ENCODE measurements around the gene ARHGAP33. TPM values are rescaled to one million over a fixed set of nuclear protein-coding genes. Genes with fewer than 3 reads are reported as not detected.
"Not testable (repeated sequence)": the region's sequence is repeated elsewhere in the genome, so short reads cannot be mapped to it uniquely, and the experiment has no call there.

ARHGAP33 gene
- total RNA-seq, 4 donors from 2014 or later, result 4.2 to 16.0 (median 13.0) TPM

DNA sequence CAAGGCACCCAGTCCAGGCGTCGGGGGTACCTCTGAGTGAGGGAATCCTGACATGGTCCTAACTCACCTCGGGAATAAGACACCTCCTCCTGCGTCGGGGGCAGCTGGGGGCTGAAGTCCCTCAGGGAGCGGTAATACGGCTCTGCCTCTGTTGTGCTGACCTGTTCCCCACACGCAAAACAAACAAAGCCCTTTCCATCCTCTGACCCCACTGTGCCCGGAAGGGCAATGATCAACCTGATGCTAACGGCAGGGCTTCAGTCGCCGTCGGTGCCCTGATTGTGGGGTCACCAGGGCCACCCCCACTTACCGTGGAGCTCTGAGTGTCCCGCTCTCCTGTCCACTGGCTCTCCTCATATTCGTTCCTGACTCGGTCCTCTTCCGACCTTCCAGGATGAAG lies 55.6 kb downstream of the ARHGAP33 start:
- Histone ChIP-seq H3K27ac (no peak overlapping the region), H3K9me3 (no peaks in the 10 kb centered on the region), H3K4me1 (no peaks in the 10 kb centered on the region), H3K36me3 (no peaks in the 10 kb centered on the region), H3K4me3 (replicated peaks in 1 of 3) (no peak overlapping the region), H3K27me3 (no peaks in the 10 kb centered on the region)
- 64 to 79% methylated on average over 18 of the region's 18 CpGs for WGBS, 2 donors
- no peak for TF ChIP-seq POLR2A (IDR thresholded peaks at IDR 0.05)
- TF ChIP-seq, protein P1, sequence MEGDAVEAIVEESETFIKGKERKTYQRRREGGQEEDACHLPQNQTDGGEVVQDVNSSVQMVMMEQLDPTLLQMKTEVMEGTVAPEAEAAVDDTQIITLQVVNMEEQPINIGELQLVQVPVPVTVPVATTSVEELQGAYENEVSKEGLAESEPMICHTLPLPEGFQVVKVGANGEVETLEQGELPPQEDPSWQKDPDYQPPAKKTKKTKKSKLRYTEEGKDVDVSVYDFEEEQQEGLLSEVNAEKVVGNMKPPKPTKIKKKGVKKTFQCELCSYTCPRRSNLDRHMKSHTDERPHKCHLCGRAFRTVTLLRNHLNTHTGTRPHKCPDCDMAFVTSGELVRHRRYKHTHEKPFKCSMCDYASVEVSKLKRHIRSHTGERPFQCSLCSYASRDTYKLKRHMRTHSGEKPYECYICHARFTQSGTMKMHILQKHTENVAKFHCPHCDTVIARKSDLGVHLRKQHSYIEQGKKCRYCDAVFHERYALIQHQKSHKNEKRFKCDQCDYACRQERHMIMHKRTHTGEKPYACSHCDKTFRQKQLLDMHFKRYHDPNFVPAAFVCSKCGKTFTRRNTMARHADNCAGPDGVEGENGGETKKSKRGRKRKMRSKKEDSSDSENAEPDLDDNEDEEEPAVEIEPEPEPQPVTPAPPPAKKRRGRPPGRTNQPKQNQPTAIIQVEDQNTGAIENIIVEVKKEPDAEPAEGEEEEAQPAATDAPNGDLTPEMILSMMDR (IDR thresholded peaks at IDR 0.05), result no peak
- intact Hi-C loops (cut with DNase I), result no loop called here
- no peak for DNase-seq

DNA sequence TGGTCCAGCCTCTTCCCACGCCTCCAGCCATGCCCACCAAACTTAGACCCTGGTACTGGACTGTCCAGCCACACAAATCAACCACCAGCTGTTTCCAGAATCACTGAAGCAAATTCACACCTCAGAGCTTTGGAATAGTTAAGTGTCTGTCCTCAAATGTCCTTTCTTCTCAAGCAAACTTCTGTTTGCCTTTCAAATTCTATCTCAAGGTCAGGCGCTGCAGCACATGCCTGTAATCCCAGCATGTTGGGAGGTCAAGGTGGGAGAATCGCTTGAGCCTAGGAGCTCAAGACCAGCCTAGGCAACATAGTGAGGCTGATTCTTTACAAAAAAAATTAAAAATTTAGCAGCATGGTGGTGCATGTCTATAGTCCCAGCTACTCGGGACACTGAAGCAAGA lies 56.7 kb downstream of the ARHGAP33 start:
- no peak overlapping the region for H3K27ac ChIP-seq
- no peaks in the 10 kb centered on the region for H3K36me3 ChIP-seq
- WGBS, 2 donors, result 63 to 76% methylated on average over 4 of the region's 4 CpGs
- intact Hi-C loops (cut with DNase I), result no loop called here
- H3K4me1 ChIP-seq, result no peaks in the 10 kb centered on the region
- H3K27me3 ChIP-seq, result no peaks in the 10 kb centered on the region
- no peak overlapping the region for H3K4me3 ChIP-seq (replicated peaks in 1 of 3)
- no peak for TF ChIP-seq POLR2A (IDR thresholded peaks at IDR 0.05)
- TF ChIP-seq, protein P1 (IDR thresholded peaks at IDR 0.05), result no peak
- DNase-seq, result no peak
- H3K9me3 ChIP-seq, result no peaks in the 10 kb centered on the region

DNA sequence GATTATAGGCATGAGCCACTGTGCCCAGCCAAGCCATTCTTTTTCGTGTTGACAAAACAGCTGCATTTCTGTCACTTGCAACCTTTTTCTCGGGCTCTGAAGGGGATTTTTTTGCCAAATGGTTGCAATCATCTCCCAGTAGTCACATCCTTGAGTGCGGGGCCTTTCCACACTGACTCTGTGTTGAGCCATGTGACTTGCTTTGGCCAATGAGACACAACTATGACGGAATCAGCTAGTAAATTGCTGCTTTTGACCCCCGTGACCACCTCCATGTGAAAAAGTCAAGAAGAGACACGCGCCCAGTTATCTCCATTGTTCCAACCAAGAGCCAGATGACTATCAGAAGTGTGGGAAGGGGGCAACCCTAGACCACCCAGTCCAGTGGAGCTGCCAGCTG lies 58.6 kb downstream of the ARHGAP33 start:
- intact Hi-C loops (cut with DNase I), result no loop called here
- no peak overlapping the region for H3K27ac ChIP-seq
- TF ChIP-seq, protein P1 (IDR thresholded peaks at IDR 0.05), result no peak
- WGBS, 2 donors, result 60 to 68% methylated on average over 7 of the region's 7 CpGs
- no peaks in the 10 kb centered on the region for H3K9me3 ChIP-seq
- H3K4me1 ChIP-seq, result no peaks in the 10 kb centered on the region
- no peak for DNase-seq
- H3K27me3 ChIP-seq, result no peaks in the 10 kb centered on the region
- no peak overlapping the region for H3K4me3 ChIP-seq (replicated peaks in 1 of 3)
- H3K36me3 ChIP-seq, result no peaks in the 10 kb centered on the region

DNA sequence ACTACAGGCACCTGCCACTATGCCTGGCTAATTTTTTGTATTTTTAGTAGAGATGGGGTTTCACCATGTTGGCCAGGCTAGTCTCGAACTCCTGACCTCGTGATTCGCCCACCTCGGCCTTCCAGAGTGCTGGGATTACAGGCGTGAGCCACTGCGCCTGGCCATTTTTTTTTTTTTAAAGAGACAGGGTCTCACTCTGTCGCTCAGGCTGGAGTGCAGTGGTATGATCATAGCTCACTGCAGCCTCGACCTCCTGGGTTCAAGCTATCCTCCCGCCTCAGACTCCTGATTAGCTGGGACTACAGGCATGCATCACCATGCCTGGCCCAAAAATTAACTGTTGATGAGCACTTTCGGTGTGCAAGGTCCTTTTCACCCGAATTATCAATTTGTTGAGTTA lies 60.7 kb downstream of the ARHGAP33 start:
- WGBS, 2 donors, result 58 to 61% methylated on average over 11 of the region's 11 CpGs
- H3K36me3 ChIP-seq; H3K4me3 ChIP-seq (replicated peaks in 1 of 3); DNase-seq; H3K27me3 ChIP-seq; H3K27ac ChIP-seq; intact Hi-C loops (cut with DNase I); H3K9me3 ChIP-seq; H3K4me1 ChIP-seq: not testable (repeated sequence)

Other genes with a start within 250 kb of the ARHGAP33 start
- gene SBSN, start 247.3 kb upstream of the ARHGAP33 start, total RNA-seq, result 1 to 10 TPM in 1 of 4 donors, not detected in 3; 1.2 TPM
- gene GAPDHS, start 242.1 kb upstream of the ARHGAP33 start, total RNA-seq, result 1 to 10 TPM in 1 of 4 donors, not detected in 3; 1.6 TPM
- gene TMEM147, start 229.9 kb upstream of the ARHGAP33 start, total RNA-seq, result 100 to 1,000 TPM; 186 to 202 (median 188) TPM
- 1 to 10 TPM in 1 of 4 donors, under 1 TPM in 3; 0.27 to 1.9 (median 0.33) TPM for gene ATP4A, start 211.9 kb upstream of the ARHGAP33 start, total RNA-seq
- not detected for gene PMIS2, start 189.4 kb upstream of the ARHGAP33 start, total RNA-seq
- 10 to 100 TPM in 3 of 4 donors, 1 to 10 TPM in 1; 7.9 to 17.8 (median 10.2) TPM for gene HAUS5, start 162.8 kb upstream of the ARHGAP33 start, total RNA-seq
- gene RBM42, start 146.5 kb upstream of the ARHGAP33 start, total RNA-seq, result 10 to 100 TPM; 49.4 to 90.9 (median 65.6) TPM
- gene ETV2, start 133.8 kb upstream of the ARHGAP33 start, total RNA-seq, result under 1 TPM in 1 of 4 donors, not detected in 3; 0.56 TPM
- 100 to 1,000 TPM; 139 to 941 (median 369) TPM for gene COX6B1, start 127.2 kb upstream of the ARHGAP33 start, total RNA-seq
- not detected for gene UPK1A, start 109.0 kb upstream of the ARHGAP33 start, total RNA-seq
- not detected for gene ZBTB32, start 71.0 kb upstream of the ARHGAP33 start, total RNA-seq
- 10 to 100 TPM; 12.4 to 29.4 (median 19.7) TPM for gene KMT2B, start 57.6 kb upstream of the ARHGAP33 start, total RNA-seq
- gene IGFLR1, start 33.1 kb upstream of the ARHGAP33 start, total RNA-seq, result 1 to 10 TPM; 5.2 to 6.1 (median 5.9) TPM
- 10 to 100 TPM; 29.7 to 51.7 (median 36.8) TPM for gene U2AF1L4, start 30.1 kb upstream of the ARHGAP33 start, total RNA-seq
- gene PSENEN, start 29.9 kb upstream of the ARHGAP33 start, total RNA-seq, result 10 to 100 TPM; 34.0 to 73.8 (median 40.5) TPM
- 10 to 100 TPM in 2 of 4 donors, 1 to 10 TPM in 2; 8.2 to 21.5 (median 14.1) TPM for gene LIN37, start 27.0 kb upstream of the ARHGAP33 start, total RNA-seq
- gene HSPB6, start 18.5 kb upstream of the ARHGAP33 start, total RNA-seq, result 10 to 100 TPM; 17.3 to 31.8 (median 23.1) TPM
- 10 to 100 TPM in 3 of 4 donors, 1 to 10 TPM in 1; 8.2 to 34.3 (median 13.2) TPM for gene PROSER3, start 17.4 kb upstream of the ARHGAP33 start, total RNA-seq
- gene PRODH2, start 37.3 kb downstream of the ARHGAP33 start, total RNA-seq, result not detected
- gene NPHS1, start 76.9 kb downstream of the ARHGAP33 start, total RNA-seq, result not detected
- under 1 TPM in 2 of 4 donors, not detected in 2; 0.20 to 0.33 TPM for gene KIRREL2, start 81.3 kb downstream of the ARHGAP33 start, total RNA-seq
- 1 to 10 TPM in 2 of 4 donors, under 1 TPM in 2; 0.67 to 5.3 (median 2.8) TPM for gene APLP1, start 93.0 kb downstream of the ARHGAP33 start, total RNA-seq
- gene NFKBID, start 125.0 kb downstream of the ARHGAP33 start, total RNA-seq, result 10 to 100 TPM in 3 of 4 donors, 1 to 10 TPM in 1; 7.0 to 56.7 (median 16.9) TPM
- gene HCST, start 127.0 kb downstream of the ARHGAP33 start, total RNA-seq, result 1 to 10 TPM in 2 of 4 donors, not detected in 2; 1.4 to 4.4 TPM
- 10 to 100 TPM; 10.1 to 80.4 (median 27.5) TPM for gene TYROBP, start 132.7 kb downstream of the ARHGAP33 start, total RNA-seq
- gene LRFN3, start 160.8 kb downstream of the ARHGAP33 start, total RNA-seq, result 10 to 100 TPM in 3 of 4 donors, 1 to 10 TPM in 1; 7.1 to 15.5 (median 11.1) TPM
- 10 to 100 TPM; 51.4 to 96.8 (median 66.7) TPM for gene SDHAF1, start 219.6 kb downstream of the ARHGAP33 start, total RNA-seq
- gene SYNE4, start 233.2 kb downstream of the ARHGAP33 start, total RNA-seq, result 10 to 100 TPM in 3 of 4 donors, 1 to 10 TPM in 1; 9.7 to 15.4 (median 12.6) TPM
- gene ALKBH6, start 238.6 kb downstream of the ARHGAP33 start, total RNA-seq, result 10 to 100 TPM; 15.4 to 60.9 (median 32.0) TPM

All from thyroid gland (tissue), 4 donors.